Measurements from ENCODE around the gene USP5. TPM values are rescaled to one million over a fixed set of nuclear protein-coding genes. Genes with fewer than 3 reads are reported as not detected.

The USP5 gene
- 126 and 138 TPM in 2 replicates for total RNA-seq

- intact Hi-C loops (cut with micrococcal nuclease): loop anchor here (1.0 to 5.0 kb wide), 15 partner anchors 15 to 360 kb away; partner anchors contain the start of genes CHD4, COPS7A, EMG1 and GAPDH
These were observed at the start of gene USP5 for GRCh38 chr12:6851921-6852650. Gene USP5, plus strand, starts transcription at chr12:6852150. Its CDS starts 30 bp downstream, at chr12:6852180.

GRCh38 chr12:6807170-6807569, 44.8 kb upstream of the USP5 start:
- intact Hi-C loops (cut with micrococcal nuclease): no loop called here

GRCh38 chr12:6809056-6809455, 42.9 kb upstream of the USP5 start:
- intact Hi-C loops (cut with micrococcal nuclease): no loop called here

- intact Hi-C loops (cut with micrococcal nuclease): no loop called here
These were observed 41.2 kb upstream of the USP5 start for GRCh38 chr12:6810758-6811157.

GRCh38 chr12:6813363-6813762, 38.6 kb upstream of the USP5 start:
- intact Hi-C loops (cut with micrococcal nuclease): no loop called here

GRCh38 chr12:6816598-6816997, 35.4 kb upstream of the USP5 start:
- intact Hi-C loops (cut with micrococcal nuclease): no loop called here

- intact Hi-C loops (cut with micrococcal nuclease): no loop called here
These were observed 34.9 kb upstream of the USP5 start for GRCh38 chr12:6817098-6817497.

GRCh38 chr12:6817662-6818157, 34.2 kb upstream of the USP5 start:
- intact Hi-C loops (cut with micrococcal nuclease): no loop called here

GRCh38 chr12:6818222-6818621, 33.7 kb upstream of the USP5 start:
- intact Hi-C loops (cut with micrococcal nuclease): no loop called here

- intact Hi-C loops (cut with micrococcal nuclease): no loop called here
These were observed 33.3 kb upstream of the USP5 start for GRCh38 chr12:6818645-6819044.

- intact Hi-C loops (cut with micrococcal nuclease): no loop called here
These were observed 32.6 kb upstream of the USP5 start for GRCh38 chr12:6819106-6820030.

GRCh38 chr12:6820166-6820565, 31.8 kb upstream of the USP5 start:
- intact Hi-C loops (cut with micrococcal nuclease): no loop called here

- intact Hi-C loops (cut with micrococcal nuclease): no loop called here
These were observed 30.1 kb upstream of the USP5 start, which contains the start of gene GPR162 for GRCh38 chr12:6821591-6822425. Gene GPR162, plus strand, starts transcription at chr12:6821821. Its CDS starts 2,078 bp downstream, at chr12:6823899.

- intact Hi-C loops (cut with micrococcal nuclease): no loop called here
These were observed 29.4 kb upstream of the USP5 start for GRCh38 chr12:6822426-6823135.

- intact Hi-C loops (cut with micrococcal nuclease): no loop called here
These were observed 28.5 kb upstream of the USP5 start for GRCh38 chr12:6823182-6824084.

GRCh38 chr12:6824085-6824775, 27.7 kb upstream of the USP5 start:
- intact Hi-C loops (cut with micrococcal nuclease): no loop called here

GRCh38 chr12:6824901-6825381, 27.0 kb upstream of the USP5 start:
- intact Hi-C loops (cut with micrococcal nuclease): loop anchor here (1.0 to 5.0 kb wide), 5 partner anchors 33 to 218 kb away; partner anchors contain the start of genes CHD4, MLF2 and ZNF384

GRCh38 chr12:6825398-6826124, 26.4 kb upstream of the USP5 start:
- intact Hi-C loops (cut with micrococcal nuclease): loop anchor here (1.0 to 5.0 kb wide), 5 partner anchors 33 to 218 kb away; partner anchors contain the start of genes CHD4, MLF2 and ZNF384
